Activated CD4-positive, alpha-beta T cell treated with anti-CD3 and anti-CD28 coated beads for 36 hours (primary cell): ENCODE measurements around the gene USP43. TPM values are rescaled to one million over a fixed set of nuclear protein-coding genes. Genes with fewer than 3 reads are reported as not detected.
"Not testable (repeated sequence)": the region's sequence is repeated elsewhere in the genome, so short reads cannot be mapped to it uniquely, and the experiment has no call there.

Experiments
- ATAC-seq: fragments of 200-7000 bp; cut with Tn5 transposase; one replicate; pipeline ENCODE4 v1.10.0; 2021; ENCODE audit warnings: mild to moderate bottlenecking, moderate library complexity
- CTCF ChIA-PET: fragments of 350-600 bp; sonication (Branson Sonifier 250); formaldehyde crosslinking; loops from one replicate; lab custom pipeline; 2021; ENCODE audit warnings: antibody characterized with exemption; lab: Charles Lee
- POLR2A ChIA-PET: fragments of 350-600 bp; sonication (Branson Sonifier 250); formaldehyde crosslinking; loops from one replicate; lab custom pipeline; 2021; ENCODE audit warnings: antibody characterized with exemption, inconsistent platforms; lab: Charles Lee
- DNase-seq: peaks from one replicate; pipeline ENCODE4 v3.0.0-alpha.2; 2020
- H3K27ac Mint-ChIP-seq: one replicate; pipeline ENCODE4 v1.8.0; 2021; ENCODE audit warnings: mixed read lengths
- H3K27me3 Mint-ChIP-seq: one replicate; pipeline ENCODE4 v1.8.0; 2021; ENCODE audit warnings: mixed read lengths
- H3K36me3 Mint-ChIP-seq: one replicate; pipeline ENCODE4 v1.8.0; 2021; ENCODE audit warnings: low read depth, mixed read lengths
- H3K4me1 Mint-ChIP-seq: one replicate; pipeline ENCODE4 v1.8.0; 2021; ENCODE audit warnings: mixed read lengths
- H3K4me3 Mint-ChIP-seq: one replicate; pipeline ENCODE4 v1.8.0; 2021; ENCODE audit warnings: mild to moderate bottlenecking, moderate library complexity, mixed read lengths
- H3K9me3 Mint-ChIP-seq: one replicate; pipeline ENCODE4 v1.8.0; 2021; ENCODE audit warnings: low read depth, mixed read lengths
- intact Hi-C, 2 experiments: fragments of 100-400 bp; cut with DNase I in 1 of 2; cut with micrococcal nuclease in 1 of 2; formaldehyde crosslinking; loops; one replicate each; pipeline versions ENCODE4 v1.14.2 to v1.15.1; 2022 to 2024; cut with DNase I, micrococcal nuclease
- total RNA-seq, 2 experiments: library from RNA; stranded (reverse); gene quantifications; one replicate each; pipeline ENCODE4 v1.2.3, GENCODE V29; 2021

USP43 gene
- total RNA-seq, 2 experiments from 2014 or later = 0.25 to 0.33 TPM

DNA sequence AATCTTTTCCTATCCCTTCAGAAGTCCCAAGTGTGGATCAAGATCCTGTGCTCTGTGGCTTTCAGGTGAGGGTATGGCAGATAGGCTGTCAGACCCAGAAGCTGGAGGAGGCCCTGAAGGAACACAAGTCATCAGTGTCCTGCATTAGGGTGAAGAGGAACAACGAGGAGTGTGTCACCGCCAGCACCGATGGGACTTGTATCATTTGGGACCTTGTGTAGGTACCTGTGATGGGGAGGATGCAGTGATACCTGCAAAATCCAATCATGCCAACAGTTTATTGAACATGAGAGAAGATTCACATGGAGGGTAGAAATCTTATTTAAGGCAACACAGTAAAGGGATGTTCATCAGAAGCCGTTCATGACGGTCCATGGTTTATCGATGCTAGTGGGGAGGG, 10.0 kb upstream of the USP43 start:
- Mint-ChIP-seq H3K4me3 (no peak overlapping the region), H3K27me3 (peaks cover 27% of the 10 kb centered on the region), H3K27ac (no peak overlapping the region), H3K4me1 (no peaks in the 10 kb centered on the region), H3K36me3 (no peaks in the 10 kb centered on the region), H3K9me3 (no peaks in the 10 kb centered on the region)
- no peak for ATAC-seq
- CTCF ChIA-PET = no interaction called here
- POLR2A ChIA-PET = no interaction called here
- intact Hi-C loops = loop anchor here in 1 of 2 experiments (1.0 kb wide), 1 partner anchor 21 kb away; no protein-coding TSS in a partner anchor
- DNase-seq = no peak

DNA sequence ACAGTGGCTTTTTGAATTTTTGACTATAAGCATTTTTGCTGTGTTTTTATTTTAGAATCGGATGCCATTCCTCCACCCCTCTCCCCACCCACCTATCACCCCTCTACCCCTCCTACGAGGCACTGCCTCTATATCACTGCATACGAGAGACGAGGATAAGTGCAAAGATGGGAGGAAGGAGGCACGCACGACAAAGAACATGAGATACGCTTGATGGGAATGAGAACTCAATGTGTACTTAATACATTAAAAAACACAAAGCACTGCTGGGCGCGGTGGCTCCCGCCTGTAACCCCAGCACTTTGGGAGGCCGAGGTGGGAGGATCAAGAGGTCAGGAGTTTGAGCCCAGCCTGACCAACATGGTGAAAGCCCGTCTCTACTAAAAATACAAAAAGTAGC, 8.8 kb upstream of the USP43 start:
- Mint-ChIP-seq H3K4me3 (no peak overlapping the region), H3K36me3 (no peaks in the 10 kb centered on the region), H3K27ac (no peak overlapping the region), H3K9me3 (no peaks in the 10 kb centered on the region), H3K27me3 (peaks cover 23% of the 10 kb centered on the region), H3K4me1 (no peaks in the 10 kb centered on the region)
- CTCF ChIA-PET = interaction anchor here (0.6 kb wide), 1 partner anchor 14 kb away, joined by 3 read pairs; no protein-coding TSS in a partner anchor
- ATAC-seq (no peak), DNase-seq (no peak)
- POLR2A ChIA-PET = no interaction called here
- intact Hi-C loops = no loop called here

DNA sequence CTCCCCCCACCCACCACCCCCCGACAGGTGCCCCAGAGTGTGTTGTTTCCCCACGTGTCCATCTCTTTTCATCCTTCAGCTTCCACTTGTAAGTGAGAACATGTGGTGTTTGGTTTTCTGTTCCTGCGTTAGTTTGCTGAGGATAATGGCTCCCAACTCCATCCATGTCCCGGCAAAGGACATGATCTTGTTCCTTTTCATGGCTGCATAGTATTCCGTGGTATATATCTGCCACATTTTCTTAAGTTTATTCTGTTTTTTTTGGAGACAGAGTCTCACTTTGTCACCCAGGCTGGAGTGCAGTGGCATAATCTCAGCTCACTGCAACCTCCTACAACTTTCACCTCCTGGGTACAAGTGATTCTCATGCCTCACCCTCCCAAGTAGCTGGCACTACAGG, 4.9 kb upstream of the USP43 start:
- POLR2A ChIA-PET, H3K4me3 Mint-ChIP-seq, CTCF ChIA-PET, ATAC-seq, DNase-seq, H3K4me1 Mint-ChIP-seq, intact Hi-C loops, H3K36me3 Mint-ChIP-seq, H3K9me3 Mint-ChIP-seq, H3K27ac Mint-ChIP-seq: not testable (repeated sequence)
- peaks cover 29% of the 10 kb centered on the region for H3K27me3 Mint-ChIP-seq

DNA sequence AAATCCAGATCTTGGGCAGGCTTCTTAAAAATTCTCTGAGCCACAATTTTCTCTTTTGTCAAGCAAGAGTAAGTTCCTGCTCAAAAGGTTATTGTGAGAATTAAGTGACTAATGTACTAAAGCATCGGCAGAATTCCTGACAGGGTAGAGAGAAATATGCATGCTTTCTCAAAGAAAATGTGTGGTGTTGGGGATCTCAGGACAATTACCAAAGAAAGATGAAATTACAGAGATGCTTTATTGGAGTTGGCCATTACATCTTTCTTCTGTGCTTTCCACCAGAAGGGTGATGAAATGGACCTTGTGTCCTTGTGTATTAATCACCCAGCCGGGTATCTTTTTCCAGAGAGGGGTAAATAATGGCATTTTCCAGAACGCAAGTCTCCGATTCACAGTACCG, 1.7 kb upstream of the USP43 start:
- Mint-ChIP-seq H3K36me3 (no peaks in the 10 kb centered on the region), H3K9me3 (no peaks in the 10 kb centered on the region), H3K4me1 (peaks cover 13% of the 10 kb centered on the region), H3K27ac (no peak overlapping the region), H3K27me3 (peaks cover 40% of the 10 kb centered on the region), H3K4me3 (no peak overlapping the region)
- ChIA-PET CTCF (no interaction called here), POLR2A (no interaction called here)
- intact Hi-C loops = loop anchor here in 1 of 2 experiments (2.0 kb wide), 2 partner anchors 33 to 67 kb away; partner anchors contain the start of gene CFAP52
- DNase-seq = no peak
- ATAC-seq = no peak

DNA sequence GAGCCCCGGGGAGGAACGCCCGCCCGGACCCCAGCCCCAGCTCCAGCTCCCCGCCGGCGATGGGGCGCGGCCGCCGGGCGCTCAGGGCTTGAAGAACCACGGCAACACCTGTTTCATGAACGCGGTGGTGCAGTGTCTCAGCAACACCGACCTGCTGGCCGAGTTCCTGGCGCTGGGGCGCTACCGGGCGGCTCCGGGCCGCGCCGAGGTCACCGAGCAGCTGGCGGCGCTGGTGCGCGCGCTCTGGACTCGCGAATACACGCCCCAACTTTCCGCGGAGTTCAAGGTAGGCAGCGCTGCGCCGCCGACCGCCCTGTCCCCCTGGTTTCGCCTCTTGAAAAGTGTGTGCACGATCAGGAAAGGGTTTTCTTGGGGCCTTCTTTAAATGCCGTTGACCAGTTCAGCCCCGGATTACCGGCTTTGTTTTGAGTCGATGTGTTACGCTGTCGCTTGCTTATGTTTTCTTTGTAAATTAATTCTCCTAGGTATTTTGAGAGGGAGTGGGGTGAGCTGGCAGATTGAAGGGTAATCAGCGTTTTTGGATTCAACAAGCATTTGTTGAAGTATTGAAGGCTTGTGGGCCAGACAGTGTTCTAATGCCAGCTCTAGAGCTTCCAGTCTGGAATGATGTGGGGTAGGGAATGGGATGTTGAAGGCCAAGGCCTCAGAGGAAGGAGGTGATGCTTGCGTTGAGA, 681 bp downstream of the USP43 start:
- ATAC-seq (no peak), DNase-seq (peak; percentile 56)
- H3K27ac Mint-ChIP-seq = no peak overlapping the region
- H3K36me3 Mint-ChIP-seq = no peaks in the 10 kb centered on the region
- peak overlapping the region; percentile 56 for H3K4me3 Mint-ChIP-seq
- H3K4me1 Mint-ChIP-seq = peaks cover 13% of the 10 kb centered on the region
- ChIA-PET CTCF (interaction anchor here (0.7 to 1.1 kb wide), 2 partner anchors 17 to 28 kb away, joined by 3 to 4 read pairs; no protein-coding TSS in a partner anchor), POLR2A (no interaction called here)
- no peaks in the 10 kb centered on the region for H3K9me3 Mint-ChIP-seq
- intact Hi-C loops = loop anchor here in 1 of 2 experiments (2.0 kb wide), 2 partner anchors 31 to 69 kb away; partner anchors contain the start of gene CFAP52
- peaks cover 44% of the 10 kb centered on the region for H3K27me3 Mint-ChIP-seq

DNA sequence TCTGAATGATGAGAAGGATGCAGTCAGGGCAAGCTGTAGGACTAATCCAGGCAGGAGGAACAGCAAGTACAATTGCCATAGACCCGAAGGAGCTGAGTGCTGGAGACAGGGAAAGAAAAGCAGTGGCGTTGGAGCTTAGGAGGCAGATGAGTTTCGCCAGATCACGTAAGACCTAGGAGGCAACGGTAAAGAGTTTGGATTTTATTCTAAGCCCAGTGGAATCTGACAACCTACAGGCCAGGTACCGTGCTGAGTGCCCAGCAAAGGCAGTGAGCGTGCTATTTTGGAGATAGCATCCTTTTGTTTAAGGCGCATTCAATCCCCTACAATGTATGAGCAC, 1.2 kb downstream of the USP43 start:
- ATAC-seq (no peak), DNase-seq (no peak)
- intact Hi-C loops = no loop called here
- Mint-ChIP-seq H3K27ac (no peak overlapping the region), H3K36me3 (no peaks in the 10 kb centered on the region), H3K27me3 (peaks cover 47% of the 10 kb centered on the region), H3K9me3 (no peaks in the 10 kb centered on the region), H3K4me3 (peak overlapping the region; percentile 56), H3K4me1 (peaks cover 13% of the 10 kb centered on the region)
- ChIA-PET POLR2A (no interaction called here), CTCF (interaction anchor here (0.7 to 1.1 kb wide), 2 partner anchors 16 to 27 kb away, joined by 3 to 4 read pairs; no protein-coding TSS in a partner anchor)

DNA sequence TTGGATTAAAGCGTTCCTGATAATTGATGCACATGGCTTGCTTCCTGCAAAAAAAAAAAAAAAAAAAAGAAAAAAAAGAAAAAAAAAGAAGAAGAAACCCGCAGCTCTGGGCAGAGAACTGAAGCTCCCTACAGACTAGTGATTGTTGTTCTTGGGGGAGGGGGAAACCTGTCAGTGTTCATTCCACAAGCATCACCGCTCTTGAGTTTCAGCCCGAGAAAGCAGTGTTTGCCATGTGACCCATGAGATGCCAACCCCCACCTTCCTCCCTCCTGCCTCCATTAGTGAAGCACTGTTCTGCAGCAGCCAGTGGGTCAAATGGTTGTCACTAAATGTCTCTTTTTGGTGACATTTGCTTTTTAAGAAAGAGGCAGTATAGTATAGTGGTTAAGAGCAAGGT, 1.7 kb downstream of the USP43 start:
- H3K4me3 Mint-ChIP-seq = no peak overlapping the region
- H3K4me1 Mint-ChIP-seq = peaks cover 13% of the 10 kb centered on the region
- H3K27me3 Mint-ChIP-seq = peaks cover 47% of the 10 kb centered on the region
- POLR2A ChIA-PET = no interaction called here
- H3K36me3 Mint-ChIP-seq = no peaks in the 10 kb centered on the region
- no peaks in the 10 kb centered on the region for H3K9me3 Mint-ChIP-seq
- ATAC-seq (no peak), DNase-seq (no peak)
- CTCF ChIA-PET = no interaction called here
- intact Hi-C loops = no loop called here
- H3K27ac Mint-ChIP-seq = no peak overlapping the region

DNA sequence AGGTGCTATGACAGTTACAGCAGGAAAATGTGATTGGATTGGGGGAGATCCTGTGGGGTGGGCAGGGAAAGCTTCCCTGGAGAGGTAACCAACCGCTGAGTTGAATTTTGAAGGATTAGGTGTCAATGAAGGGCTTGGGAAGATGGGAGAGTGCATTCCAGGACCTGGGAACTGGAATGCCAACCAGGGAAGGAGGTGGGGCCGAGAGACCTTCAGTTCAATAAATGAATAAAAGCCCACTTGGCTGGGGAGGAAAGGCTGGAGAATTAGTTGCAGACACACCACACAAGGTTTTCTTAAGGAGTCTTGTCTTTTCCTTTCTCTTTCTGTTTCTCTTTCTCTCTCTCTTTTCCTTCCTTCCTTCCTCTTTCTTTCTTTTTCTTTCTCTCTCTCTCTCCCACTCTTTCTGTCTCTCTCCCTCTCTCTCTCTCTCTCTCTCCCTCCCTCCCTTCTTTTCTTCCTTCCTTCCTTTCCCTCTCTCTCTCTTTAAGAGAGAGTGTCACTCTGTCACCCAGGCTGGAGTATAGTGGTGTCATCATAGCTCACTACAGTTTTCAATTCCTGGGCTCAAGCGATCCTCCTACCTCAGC, 3.3 kb downstream of the USP43 start:
- peaks cover 13% of the 10 kb centered on the region for H3K4me1 Mint-ChIP-seq
- no peak overlapping the region for H3K4me3 Mint-ChIP-seq

DNA sequence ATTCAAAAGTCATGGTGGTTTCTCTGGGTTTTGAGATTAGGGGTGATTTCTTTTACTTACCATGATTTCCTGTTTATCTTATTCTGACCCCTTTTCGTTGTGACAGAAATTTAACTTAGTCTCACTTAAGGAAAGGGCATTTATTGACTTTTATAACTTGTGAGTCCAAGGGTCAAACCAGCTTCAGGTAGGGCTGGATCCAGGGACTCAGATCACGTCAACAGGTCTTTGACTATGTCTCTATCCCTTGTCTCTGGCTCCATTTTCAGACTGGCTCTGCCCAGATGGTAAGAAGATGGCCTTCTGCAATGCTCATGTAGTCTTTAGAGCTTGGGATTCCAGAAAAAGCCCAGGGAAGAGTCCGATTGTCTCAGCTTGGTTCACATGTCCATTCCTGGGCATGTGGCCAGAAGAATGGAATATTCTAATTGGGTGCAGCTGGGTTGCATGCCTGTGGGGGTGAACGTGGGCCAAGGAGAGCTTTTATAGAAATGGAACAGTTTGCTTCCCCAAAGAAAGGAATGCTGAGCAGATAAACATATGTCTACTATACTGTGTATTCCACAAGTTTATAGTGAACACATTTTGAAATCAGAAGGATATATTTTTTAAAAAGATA, 13.4 kb downstream of the USP43 start:
- no peak for DNase-seq
- Mint-ChIP-seq H3K9me3 (no peaks in the 10 kb centered on the region), H3K4me1 (no peaks in the 10 kb centered on the region), H3K4me3 (no peak overlapping the region), H3K27ac (no peak overlapping the region), H3K27me3 (peaks cover 8% of the 10 kb centered on the region), H3K36me3 (no peaks in the 10 kb centered on the region)
- ATAC-seq = no peak
- CTCF ChIA-PET = interaction anchor here (0.9 kb wide), 1 partner anchor 127 kb away, joined by 3 read pairs; no protein-coding TSS in a partner anchor
- POLR2A ChIA-PET = no interaction called here
- intact Hi-C loops = no loop called here

More for the DNA sequence above, 3.3 kb downstream of the USP43 start:
- Mint-ChIP-seq H3K9me3 (no peaks in the 10 kb centered on the region), H3K27me3 (peaks cover 46% of the 10 kb centered on the region), H3K36me3 (no peaks in the 10 kb centered on the region), H3K27ac (no peak overlapping the region)
- intact Hi-C loops = no loop called here
- ChIA-PET CTCF (interaction anchor here (1.7 kb wide), 1 partner anchor 71 kb away, joined by 3 read pairs; no protein-coding TSS in a partner anchor), POLR2A (no interaction called here)
- no peak for ATAC-seq
- DNase-seq = no peak

DNA sequence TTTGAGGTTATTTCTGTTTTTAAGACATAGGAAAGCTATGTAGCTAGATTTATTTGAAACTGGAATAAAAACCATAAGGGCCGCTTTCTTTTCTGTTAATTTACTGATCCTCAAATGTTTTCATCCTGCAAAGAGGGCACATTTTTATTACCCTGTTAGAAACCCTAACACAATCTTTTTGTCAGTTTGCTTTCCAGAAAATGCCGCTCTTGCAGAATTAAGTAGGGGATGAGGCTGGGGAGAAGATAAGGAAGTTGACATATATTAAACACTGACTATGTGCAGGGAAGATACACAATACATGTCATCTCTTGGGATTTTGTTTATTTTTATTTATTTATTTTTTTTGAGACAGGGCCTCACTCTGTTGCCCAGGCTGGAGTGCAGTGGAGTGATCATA, 15.7 kb downstream of the USP43 start:
- no peak for ATAC-seq
- POLR2A ChIA-PET = no interaction called here
- no peak overlapping the region for H3K27ac Mint-ChIP-seq

DNA sequence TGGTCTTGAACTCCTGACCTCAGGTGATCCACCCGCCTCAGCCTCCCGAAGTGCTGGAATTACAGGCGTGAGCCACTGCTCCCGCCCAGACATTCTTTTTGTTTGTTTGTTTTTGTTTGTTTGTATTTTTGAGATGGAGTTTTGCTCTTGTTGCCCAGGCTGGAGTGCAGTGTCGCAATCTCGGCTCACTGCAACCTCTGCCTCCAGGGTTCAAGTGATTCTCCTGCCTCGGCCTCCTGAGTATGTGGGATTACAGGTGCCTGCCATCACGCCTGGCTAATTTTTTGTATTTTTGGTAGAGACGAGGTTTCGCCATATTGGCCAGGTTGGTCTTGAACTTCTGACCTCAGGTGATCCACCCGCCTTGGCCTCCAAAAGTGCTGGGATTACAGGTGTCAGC, 18.2 kb downstream of the USP43 start:
- H3K27ac Mint-ChIP-seq, DNase-seq, H3K4me1 Mint-ChIP-seq, H3K36me3 Mint-ChIP-seq, ATAC-seq, CTCF ChIA-PET, POLR2A ChIA-PET, H3K27me3 Mint-ChIP-seq, H3K4me3 Mint-ChIP-seq, intact Hi-C loops, H3K9me3 Mint-ChIP-seq: not testable (repeated sequence)

More for the DNA sequence above, 15.7 kb downstream of the USP43 start:
- peaks cover 4% of the 10 kb centered on the region for H3K27me3 Mint-ChIP-seq
- CTCF ChIA-PET = no interaction called here
- no peaks in the 10 kb centered on the region for H3K4me1 Mint-ChIP-seq
- DNase-seq = no peak
- no peaks in the 10 kb centered on the region for H3K36me3 Mint-ChIP-seq
- intact Hi-C loops = no loop called here
- no peak overlapping the region for H3K4me3 Mint-ChIP-seq
- no peaks in the 10 kb centered on the region for H3K9me3 Mint-ChIP-seq
